ENCODE measurements around the gene RBM10.

GRCh38 chrX:47232197-47232802, 87.3 kb downstream of the RBM10 start:
- TF ChIP-seq POLR2AphosphoS5 (IDR thresholded peaks at IDR 0.05; ENCODE audit: low read depth, low read length) = no peak
- TF ChIP-seq REST (IDR thresholded peaks at IDR 0.05; ENCODE audit: insufficient read depth in 1 of 2, low read depth in 2 of 2, low read length in 2 of 2) = no peak
- TF ChIP-seq TAF1 (IDR thresholded peaks at IDR 0.05; ENCODE audit: borderline replicate concordance, insufficient read depth, low read length) = no peak
- TF ChIP-seq SIN3A (IDR thresholded peaks at IDR 0.05; ENCODE audit: borderline replicate concordance, insufficient read depth, low read length) = no peak

All from PFSK-1 (cell line).